GM20000 (cell line): ENCODE results near the gene FAM111B.

ENCODE experiments used
- DNase-seq: peaks from one replicate; pipeline ENCODE4 v3.0.0; 2012; ENCODE audit warnings: low spot score
- TF ChIP-seq, protein P1 (sequence below): IDR thresholded peaks from 2 replicates; pipeline ENCODE4 v1.5.1; 2012; ENCODE audit warnings: mild to moderate bottlenecking, control low read depth; ENCODE audit errors: extremely low read depth, missing control alignments

Gene FAM111B

DNA sequence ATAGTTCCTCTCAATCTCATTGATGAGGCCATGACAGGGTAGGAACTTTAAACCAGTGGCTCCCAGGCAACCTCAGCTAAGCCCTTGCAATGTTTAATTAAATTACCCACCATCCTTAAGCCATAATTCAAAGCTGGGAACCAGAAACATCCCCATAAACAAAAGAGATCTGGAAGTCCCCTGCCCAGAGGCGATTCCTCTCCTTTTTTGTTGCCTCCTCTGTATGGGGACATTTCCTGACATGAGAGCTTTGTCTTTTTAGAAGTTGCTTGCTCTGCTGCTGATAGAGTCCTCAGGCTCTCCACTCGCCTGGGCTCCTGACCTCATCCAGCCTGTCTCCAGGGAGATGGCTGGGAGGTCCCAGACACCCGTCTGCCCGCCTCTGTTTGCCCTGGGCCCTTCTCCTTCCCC, 68.1 kb downstream of the FAM111B start:
- TF ChIP-seq, protein P1, sequence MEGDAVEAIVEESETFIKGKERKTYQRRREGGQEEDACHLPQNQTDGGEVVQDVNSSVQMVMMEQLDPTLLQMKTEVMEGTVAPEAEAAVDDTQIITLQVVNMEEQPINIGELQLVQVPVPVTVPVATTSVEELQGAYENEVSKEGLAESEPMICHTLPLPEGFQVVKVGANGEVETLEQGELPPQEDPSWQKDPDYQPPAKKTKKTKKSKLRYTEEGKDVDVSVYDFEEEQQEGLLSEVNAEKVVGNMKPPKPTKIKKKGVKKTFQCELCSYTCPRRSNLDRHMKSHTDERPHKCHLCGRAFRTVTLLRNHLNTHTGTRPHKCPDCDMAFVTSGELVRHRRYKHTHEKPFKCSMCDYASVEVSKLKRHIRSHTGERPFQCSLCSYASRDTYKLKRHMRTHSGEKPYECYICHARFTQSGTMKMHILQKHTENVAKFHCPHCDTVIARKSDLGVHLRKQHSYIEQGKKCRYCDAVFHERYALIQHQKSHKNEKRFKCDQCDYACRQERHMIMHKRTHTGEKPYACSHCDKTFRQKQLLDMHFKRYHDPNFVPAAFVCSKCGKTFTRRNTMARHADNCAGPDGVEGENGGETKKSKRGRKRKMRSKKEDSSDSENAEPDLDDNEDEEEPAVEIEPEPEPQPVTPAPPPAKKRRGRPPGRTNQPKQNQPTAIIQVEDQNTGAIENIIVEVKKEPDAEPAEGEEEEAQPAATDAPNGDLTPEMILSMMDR = no peak
- DNase-seq = no peak

DNA sequence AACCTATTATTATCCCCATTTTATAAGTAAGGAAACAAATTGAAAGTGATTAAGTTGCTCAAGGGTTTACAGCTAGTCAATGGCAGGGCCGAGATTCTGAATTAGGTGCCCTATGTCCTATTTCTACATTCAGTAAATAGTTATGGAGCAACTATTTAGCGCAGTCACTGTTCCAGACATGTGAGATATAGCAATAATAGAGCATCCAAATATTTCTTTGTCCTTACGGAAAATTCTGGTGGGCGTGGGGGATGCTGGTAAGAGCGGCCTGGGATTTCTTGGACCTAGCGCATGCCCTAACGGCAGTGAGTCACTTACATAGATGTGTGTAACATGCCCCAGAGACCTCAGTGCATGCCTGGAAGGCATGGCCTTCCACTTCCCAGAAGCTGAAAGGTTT, 69.3 kb downstream of the FAM111B start:
- TF ChIP-seq, protein P1 = no peak
- DNase-seq = no peak
